Stimulated activated effector memory CD8-positive, alpha-beta T cell treated with anti-CD3 and anti-CD28 coated beads, Interleukin-12 subunit alpha, Interleukin-12 subunit beta, amount 100 ng/mL, for 72 hours (primary cell): Measurements from ENCODE around the gene PARD3B.

ENCODE experiments used
- ATAC-seq: fragments of 150-1000 bp; cut with Tn5 transposase; 2 replicates; pipeline ENCODE4 v1.10.0; 2021
- DNase-seq, 2 donors: peaks; one replicate each; pipeline ENCODE4 v3.0.0; 2021 to 2022; ENCODE audit warnings: low spot score in 2 of 2
- H3K27ac Mint-ChIP-seq: one replicate; pipeline ENCODE4 v1.8.0; 2022; ENCODE audit warnings: mild to moderate bottlenecking, mixed read lengths
- H3K36me3 Mint-ChIP-seq: one replicate; pipeline ENCODE4 v1.8.0; 2022; ENCODE audit warnings: mild to moderate bottlenecking, mixed read lengths
- H3K4me1 Mint-ChIP-seq: one replicate; pipeline ENCODE4 v1.8.0; 2022; ENCODE audit warnings: mixed read lengths
- H3K4me3 Mint-ChIP-seq: one replicate; pipeline ENCODE4 v1.8.0; 2022; ENCODE audit warnings: mild to moderate bottlenecking, mixed read lengths
- H3K9me3 Mint-ChIP-seq: one replicate; pipeline ENCODE4 v1.8.0; 2022; ENCODE audit warnings: mixed read lengths

The PARD3B gene

DNA sequence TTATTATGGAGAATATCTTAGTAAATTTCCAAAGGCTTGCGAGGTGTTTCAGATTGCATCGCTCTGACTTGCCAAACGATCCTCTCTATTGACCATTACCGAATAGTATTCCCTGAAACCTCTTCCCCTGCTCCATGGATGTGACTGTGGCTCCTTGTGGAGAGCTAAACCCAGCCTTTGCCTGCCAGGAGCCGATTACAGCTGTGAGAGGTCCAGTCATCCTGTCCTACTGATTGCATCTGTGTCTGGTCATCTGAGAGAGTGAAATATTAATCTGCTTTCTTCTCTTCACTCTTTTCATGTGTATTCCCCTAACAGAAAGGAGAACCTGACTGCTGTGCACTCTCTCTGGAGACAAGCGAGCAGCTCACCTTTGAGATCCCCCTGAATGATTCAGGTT is 613.1 kb downstream of the PARD3B start:
- Mint-ChIP-seq H3K27ac (no peak overlapping the region), H3K9me3 (no peaks in the 10 kb centered on the region), H3K4me1 (no peaks in the 10 kb centered on the region), H3K36me3 (no peaks in the 10 kb centered on the region), H3K4me3 (no peak overlapping the region)
- ATAC-seq (no peak), DNase-seq (no peak)

DNA sequence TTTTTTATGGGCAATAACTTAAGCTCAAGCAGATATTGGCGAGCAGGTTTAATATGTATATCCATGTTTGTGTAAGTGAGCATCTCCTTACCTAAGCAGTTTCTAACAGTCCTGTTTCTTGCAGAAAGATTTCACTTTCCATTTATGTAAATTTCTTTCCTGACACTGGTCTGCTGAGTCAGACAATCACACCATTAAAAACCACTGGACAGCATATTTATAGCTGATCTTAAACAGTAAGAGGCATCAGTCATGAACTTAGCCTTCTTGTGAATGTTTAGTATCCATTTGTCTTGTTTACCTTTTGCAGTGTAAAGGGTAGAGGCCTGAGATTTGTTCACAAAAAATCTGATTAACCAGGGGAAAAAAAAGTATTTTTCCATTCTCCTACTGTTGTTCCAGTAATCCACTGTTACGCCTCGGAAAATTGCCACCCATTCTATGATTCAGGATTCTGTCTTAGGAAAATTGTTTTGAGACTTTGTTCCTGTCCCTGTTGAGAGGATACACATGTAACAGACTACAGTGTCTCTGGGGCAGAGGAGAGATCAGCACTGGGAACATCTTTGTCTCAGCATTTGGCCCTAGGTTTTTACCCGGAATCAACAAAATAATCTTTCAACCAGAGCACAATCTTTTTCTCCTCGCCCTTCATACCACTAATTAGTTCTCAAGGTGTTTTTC is 616.0 kb downstream of the PARD3B start:
- DNase-seq (no peak), ATAC-seq (no peak)
- Mint-ChIP-seq H3K4me3 (no peak overlapping the region), H3K4me1 (no peaks in the 10 kb centered on the region), H3K9me3 (no peaks in the 10 kb centered on the region), H3K27ac (no peak overlapping the region), H3K36me3 (no peaks in the 10 kb centered on the region)

DNA sequence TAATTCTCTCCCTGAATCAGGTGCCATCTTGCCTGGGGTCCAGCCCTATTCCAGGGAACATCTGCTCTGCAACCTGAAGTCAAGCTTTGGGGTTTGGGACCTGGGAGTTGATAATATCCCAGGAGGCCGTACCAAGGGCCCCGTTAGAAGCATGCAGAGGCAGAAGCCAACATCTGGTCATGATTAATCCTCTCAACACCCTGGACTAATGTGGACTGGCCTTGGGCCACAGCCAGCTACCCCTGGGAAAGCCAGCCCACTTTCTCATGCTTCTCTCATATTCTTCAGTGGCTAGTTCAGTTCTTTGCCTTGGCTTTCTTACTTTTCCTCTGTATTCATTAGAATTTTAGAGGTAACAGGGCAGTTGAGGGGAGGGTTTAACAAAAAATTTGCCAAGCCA is 621.5 kb downstream of the PARD3B start:
- peaks cover 4% of the 10 kb centered on the region for H3K4me1 Mint-ChIP-seq
- no peak overlapping the region for H3K27ac Mint-ChIP-seq
- no peak overlapping the region for H3K4me3 Mint-ChIP-seq
- DNase-seq (no peak), ATAC-seq (no peak)
- H3K36me3 Mint-ChIP-seq, result no peaks in the 10 kb centered on the region
- peaks cover 2% of the 10 kb centered on the region for H3K9me3 Mint-ChIP-seq

DNA sequence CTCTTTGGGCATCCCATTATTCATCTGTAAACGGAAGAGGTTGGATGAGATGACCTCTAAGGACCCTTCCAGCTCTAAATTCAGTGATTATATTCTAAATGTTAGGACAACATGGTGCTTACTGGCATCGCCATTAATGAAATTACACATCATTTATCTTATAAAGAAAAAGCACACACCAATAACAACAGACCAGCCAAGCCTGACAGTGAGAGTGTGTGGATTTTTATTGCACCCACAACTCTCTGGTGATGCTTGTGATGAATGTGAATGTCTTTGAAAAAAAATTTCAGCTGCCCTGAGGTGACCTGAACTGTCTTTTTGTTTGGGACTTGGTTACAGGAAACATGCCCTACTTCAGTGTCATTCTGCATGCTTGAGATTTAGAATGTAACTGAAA is 623.7 kb downstream of the PARD3B start:
- Mint-ChIP-seq H3K4me3 (no peak overlapping the region), H3K36me3 (no peaks in the 10 kb centered on the region), H3K9me3 (peaks cover 2% of the 10 kb centered on the region), H3K27ac (no peak overlapping the region), H3K4me1 (peaks cover 4% of the 10 kb centered on the region)
- no peak for ATAC-seq
- DNase-seq, result no peak

DNA sequence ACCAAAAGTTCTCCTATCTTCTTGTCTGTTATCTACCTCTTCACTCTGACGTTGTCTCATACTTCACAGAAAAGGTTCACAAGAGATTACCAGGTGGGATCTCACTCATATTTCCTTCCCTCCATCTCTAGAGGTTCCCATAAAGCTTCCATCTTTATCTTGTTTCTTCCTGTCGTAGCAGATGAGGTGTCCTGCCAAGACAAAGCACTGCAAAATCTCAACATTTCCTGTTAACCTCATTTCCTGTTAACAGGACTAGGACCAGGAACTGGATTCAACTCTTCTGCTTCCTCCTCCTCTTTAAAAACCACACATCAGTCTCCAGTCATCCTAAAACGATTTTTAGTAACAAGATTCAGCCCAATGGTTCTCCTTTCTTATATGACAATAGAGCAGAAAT is 624.2 kb downstream of the PARD3B start:
- H3K9me3 Mint-ChIP-seq, result peaks cover 2% of the 10 kb centered on the region
- DNase-seq (no peak), ATAC-seq (no peak)
- H3K4me1 Mint-ChIP-seq, result peaks cover 4% of the 10 kb centered on the region
- H3K4me3 Mint-ChIP-seq, result no peak overlapping the region
- no peak overlapping the region for H3K27ac Mint-ChIP-seq
- no peaks in the 10 kb centered on the region for H3K36me3 Mint-ChIP-seq

DNA sequence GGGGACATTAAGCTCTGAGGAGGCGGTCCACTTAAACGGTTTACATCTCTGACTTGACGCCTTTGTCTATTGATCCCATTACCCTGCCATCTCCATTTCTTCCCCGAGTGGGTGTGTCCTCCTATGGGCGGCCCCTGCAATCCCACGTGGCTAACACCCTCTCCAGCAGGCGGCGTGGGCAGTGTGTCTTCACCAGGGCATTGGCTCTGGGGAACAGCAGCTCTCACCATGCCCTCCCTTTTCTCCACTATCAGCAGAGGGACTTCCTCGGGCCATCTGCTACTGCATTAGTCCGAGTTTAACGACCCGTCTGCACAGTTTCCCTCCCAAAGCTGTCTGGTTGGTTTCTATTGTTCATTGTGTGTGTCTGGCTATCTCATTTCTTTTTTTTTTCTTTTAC is 625.1 kb downstream of the PARD3B start:
- Mint-ChIP-seq H3K9me3 (peaks cover 2% of the 10 kb centered on the region), H3K4me3 (no peak overlapping the region), H3K4me1 (peaks cover 4% of the 10 kb centered on the region), H3K27ac (no peak overlapping the region), H3K36me3 (no peaks in the 10 kb centered on the region)
- DNase-seq (no peak), ATAC-seq (no peak)

DNA sequence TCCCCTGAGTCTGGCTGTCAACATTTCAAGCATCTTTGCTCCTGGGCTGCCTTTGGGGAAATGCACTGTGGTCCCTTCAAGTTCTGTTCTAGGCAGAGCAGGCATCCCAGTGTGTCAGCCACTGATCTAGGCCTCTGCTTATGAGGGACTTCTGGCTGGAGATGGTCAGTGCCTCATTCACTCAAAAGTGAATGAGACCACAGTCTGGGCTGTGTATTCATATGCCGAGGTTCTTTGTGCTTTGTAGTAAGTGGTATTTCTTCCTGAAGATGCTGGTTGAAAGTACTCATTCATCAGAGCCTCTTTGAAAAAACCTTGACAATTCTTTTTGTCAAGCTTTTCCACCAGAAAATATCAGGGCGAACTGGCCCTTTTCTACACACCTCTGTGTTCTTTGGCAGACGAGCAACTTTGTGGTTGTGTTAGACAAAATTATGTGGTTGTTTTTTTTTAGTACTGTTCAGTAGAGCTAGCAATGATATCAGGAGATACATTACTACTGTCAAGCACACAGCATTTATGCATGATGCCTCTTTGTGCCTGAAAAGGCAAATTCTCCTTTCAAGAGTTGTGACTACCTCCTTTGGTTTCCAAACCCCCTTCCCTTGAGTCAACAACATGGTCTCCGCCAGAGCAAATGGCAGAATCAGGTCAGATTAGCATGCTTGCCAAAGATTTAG is 626.1 kb downstream of the PARD3B start:
- Mint-ChIP-seq H3K36me3 (no peaks in the 10 kb centered on the region), H3K27ac (no peak overlapping the region), H3K4me1 (peaks cover 4% of the 10 kb centered on the region), H3K9me3 (peaks cover 2% of the 10 kb centered on the region), H3K4me3 (no peak overlapping the region)
- DNase-seq (no peak), ATAC-seq (no peak)

DNA sequence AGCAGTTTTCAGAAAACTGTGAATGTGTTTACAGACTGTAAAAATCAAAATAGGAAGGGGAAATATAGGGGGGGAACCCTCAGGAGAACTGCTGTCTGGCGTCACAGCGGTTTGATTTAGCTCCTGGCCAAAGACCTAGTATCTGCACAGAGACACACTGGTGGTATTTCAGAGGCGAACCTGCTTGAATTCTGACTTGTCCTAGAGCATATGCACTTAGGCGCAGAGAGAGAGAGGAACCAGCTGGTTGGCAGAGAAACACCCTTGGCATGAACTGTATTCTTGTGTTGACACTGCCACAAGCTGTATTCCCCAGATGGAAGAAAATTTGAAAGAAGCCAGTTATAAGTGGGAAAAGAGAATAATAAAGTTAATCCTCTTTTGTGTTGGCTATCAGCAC is 630.6 kb downstream of the PARD3B start:
- Mint-ChIP-seq H3K36me3 (no peaks in the 10 kb centered on the region), H3K4me1 (no peaks in the 10 kb centered on the region), H3K4me3 (no peak overlapping the region), H3K27ac (no peak overlapping the region), H3K9me3 (no peaks in the 10 kb centered on the region)
- ATAC-seq (no peak), DNase-seq (no peak)

DNA sequence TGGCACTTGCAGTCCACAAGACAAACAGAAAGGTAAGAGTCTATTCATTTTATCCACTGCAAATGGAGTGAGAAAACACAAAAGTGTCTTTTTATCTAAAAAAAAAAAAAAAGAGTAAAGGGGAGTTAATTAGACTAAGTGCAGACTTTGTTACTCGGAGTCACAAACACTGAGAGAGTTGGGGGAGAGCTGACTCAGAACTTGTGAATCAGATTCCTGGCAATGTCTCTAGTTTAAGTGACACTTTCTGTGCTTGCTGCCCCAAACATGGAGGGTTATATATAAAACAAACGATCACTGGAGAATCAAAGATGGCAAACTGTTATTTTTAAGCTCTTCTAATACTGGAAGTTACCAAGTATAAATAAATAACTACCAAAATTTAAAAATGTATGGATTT is 631.3 kb downstream of the PARD3B start:
- no peak overlapping the region for H3K27ac Mint-ChIP-seq
- no peaks in the 10 kb centered on the region for H3K4me1 Mint-ChIP-seq
- H3K36me3 Mint-ChIP-seq, result no peaks in the 10 kb centered on the region
- no peak overlapping the region for H3K4me3 Mint-ChIP-seq
- DNase-seq (no peak), ATAC-seq (no peak)
- no peaks in the 10 kb centered on the region for H3K9me3 Mint-ChIP-seq

DNA sequence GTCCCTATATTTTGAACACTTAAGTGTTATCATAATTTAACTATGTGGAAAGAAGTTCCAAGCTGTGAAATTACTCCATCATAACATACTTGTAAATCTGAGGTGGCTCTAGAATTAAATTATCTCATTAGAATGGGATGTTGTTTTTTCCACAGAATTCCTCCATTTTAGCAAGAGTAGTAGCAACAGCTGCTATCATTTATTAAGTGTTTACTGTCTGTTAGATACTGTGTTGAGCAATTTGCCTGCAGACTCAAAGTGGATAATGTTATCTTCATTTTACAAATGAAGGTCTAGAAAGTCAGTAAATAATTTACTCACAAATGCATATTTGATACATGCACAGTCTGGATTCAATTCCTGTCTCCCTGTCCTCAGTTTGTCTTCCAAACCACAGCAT is 632.3 kb downstream of the PARD3B start:
- Mint-ChIP-seq H3K9me3 (no peaks in the 10 kb centered on the region), H3K27ac (no peak overlapping the region), H3K36me3 (no peaks in the 10 kb centered on the region), H3K4me3 (no peak overlapping the region), H3K4me1 (no peaks in the 10 kb centered on the region)
- ATAC-seq (no peak), DNase-seq (no peak)

DNA sequence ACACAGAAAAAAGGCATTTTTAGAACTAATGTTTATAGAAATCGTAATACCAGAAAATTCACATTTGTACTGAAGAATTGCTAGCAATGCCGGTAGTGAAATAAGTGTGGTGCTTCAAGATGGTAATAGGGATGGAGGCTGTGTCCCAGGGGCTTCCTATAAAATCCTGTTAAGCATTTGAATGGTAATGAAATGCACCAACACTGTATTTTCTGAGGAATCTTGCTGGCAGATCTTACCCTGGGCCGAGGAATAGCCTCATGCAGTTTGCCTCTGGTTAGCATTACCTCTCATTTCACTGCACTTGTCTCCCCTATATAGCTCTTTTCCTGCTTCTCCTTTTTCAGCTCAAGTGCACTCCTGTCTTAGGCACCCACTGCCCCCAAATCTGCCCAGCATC is 635.5 kb downstream of the PARD3B start:
- Mint-ChIP-seq H3K36me3 (no peaks in the 10 kb centered on the region), H3K4me1 (no peaks in the 10 kb centered on the region), H3K9me3 (peaks cover 2% of the 10 kb centered on the region), H3K27ac (no peak overlapping the region), H3K4me3 (no peak overlapping the region)
- no peak for ATAC-seq
- no peak for DNase-seq

DNA sequence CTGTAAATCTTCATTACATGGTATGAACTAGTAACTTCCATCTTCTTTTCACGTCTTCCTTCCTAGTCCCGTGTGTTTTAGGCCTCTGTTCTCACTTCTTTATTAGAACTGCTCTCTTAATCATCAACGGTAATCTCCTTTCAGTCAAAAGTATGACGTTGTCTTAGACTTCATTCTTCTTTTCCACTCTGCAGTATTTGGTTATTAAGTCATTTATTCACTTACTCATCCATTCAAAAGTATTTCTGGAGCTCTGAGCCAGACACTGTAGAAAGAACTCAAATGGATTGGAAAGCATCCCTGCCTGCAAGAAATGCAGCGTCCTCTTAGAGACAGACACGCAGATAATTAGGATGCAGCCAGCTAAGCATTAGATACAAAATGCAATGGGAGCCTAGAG is 642.5 kb downstream of the PARD3B start:
- DNase-seq (no peak), ATAC-seq (no peak)
- H3K9me3 Mint-ChIP-seq, result peaks cover under 1% of the 10 kb centered on the region
- H3K27ac Mint-ChIP-seq, result no peak overlapping the region
- H3K4me3 Mint-ChIP-seq, result no peak overlapping the region
- H3K36me3 Mint-ChIP-seq, result no peaks in the 10 kb centered on the region
- no peaks in the 10 kb centered on the region for H3K4me1 Mint-ChIP-seq

DNA sequence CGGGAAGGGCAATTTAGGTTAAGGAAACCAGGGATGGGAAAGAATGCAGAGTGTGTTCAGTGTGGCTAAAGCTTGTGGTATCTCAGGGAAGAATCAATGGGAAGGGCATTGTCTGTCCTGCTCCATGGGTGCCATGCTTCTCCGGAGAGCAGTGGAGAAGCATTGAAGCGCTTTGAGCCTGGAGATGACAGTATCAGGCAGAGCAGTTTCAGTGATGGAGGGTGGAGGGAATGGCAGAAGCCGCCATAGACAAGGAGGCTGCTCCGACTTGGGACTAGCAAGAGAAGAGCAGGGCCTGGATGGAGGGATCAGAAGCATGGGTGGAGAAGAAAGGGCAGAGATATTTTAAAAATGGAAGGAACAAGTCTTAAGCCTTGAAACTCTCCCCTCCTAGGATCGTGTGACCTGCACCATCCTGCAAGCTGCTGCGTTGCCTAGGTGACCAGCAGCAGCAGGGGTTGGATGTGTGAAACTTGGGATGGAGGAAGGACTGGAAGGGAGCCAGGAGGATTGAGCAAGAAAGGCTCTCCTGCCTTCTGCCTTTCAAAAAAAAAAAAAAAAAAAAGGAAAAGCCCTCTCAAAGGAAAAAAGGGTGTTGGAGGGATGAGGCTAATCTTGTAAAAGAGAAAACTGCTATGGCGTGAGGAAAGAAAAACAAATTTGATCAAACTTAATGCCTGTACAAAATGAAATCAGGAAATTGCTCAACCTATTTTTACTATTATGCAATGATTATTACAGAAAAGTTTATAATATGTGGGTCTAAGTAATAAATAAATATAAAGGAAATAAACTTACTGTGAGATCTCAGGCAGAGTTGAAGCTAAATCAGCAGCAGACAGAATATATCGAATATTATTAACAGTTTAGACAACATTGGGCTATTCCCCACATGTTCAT is 643.2 kb downstream of the PARD3B start:
- no peak for ATAC-seq
- H3K4me1 Mint-ChIP-seq, result no peaks in the 10 kb centered on the region
- no peak for DNase-seq
- H3K9me3 Mint-ChIP-seq, result no peaks in the 10 kb centered on the region
- H3K36me3 Mint-ChIP-seq, result no peaks in the 10 kb centered on the region
- H3K27ac Mint-ChIP-seq, result no peak overlapping the region
- H3K4me3 Mint-ChIP-seq, result no peak overlapping the region

DNA sequence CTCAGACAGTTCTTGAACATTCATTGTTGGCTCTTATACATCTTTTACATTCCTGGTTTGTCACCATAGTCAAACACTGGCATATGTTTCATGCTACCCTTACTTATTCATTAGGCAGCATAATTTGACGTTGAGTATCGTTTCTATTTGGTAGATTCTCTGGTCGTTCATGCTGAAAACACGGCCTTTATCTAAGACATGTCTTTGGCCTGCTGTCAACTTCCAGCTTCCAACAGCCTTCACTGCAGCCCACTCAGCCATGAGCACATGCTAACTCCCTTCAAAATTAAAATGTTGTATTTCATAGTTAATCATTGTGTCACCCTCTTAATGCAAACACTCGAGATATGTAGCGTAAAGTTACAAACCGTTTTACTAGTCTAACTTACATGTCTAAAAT is 644.0 kb downstream of the PARD3B start:
- no peak overlapping the region for H3K4me3 Mint-ChIP-seq
- no peak overlapping the region for H3K27ac Mint-ChIP-seq
- ATAC-seq (no peak), DNase-seq (no peak)
- no peaks in the 10 kb centered on the region for H3K36me3 Mint-ChIP-seq
- H3K4me1 Mint-ChIP-seq, result no peaks in the 10 kb centered on the region
- H3K9me3 Mint-ChIP-seq, result no peaks in the 10 kb centered on the region

DNA sequence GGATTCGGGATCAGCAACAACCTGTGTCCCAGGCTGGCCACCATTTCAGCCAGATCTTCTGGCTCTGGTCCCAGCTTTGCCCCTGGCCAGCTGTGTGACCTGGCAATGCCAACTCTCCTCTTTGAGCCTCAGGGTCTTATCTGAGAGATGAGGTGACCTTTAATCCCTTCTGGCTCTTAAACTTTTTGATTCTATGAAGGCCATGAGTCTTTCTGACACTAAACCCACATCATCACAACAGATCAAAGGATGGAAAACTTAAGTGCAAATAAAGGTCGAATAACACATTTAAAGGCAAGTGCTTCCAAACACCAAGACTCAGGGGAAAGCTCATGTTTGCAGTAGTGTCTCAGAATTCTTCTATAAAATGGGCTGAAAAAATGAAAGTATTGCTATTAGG is 645.3 kb downstream of the PARD3B start:
- Mint-ChIP-seq H3K36me3 (no peaks in the 10 kb centered on the region), H3K27ac (no peak overlapping the region), H3K4me3 (no peak overlapping the region)

More for the DNA sequence above, 645.3 kb downstream of the PARD3B start:
- Mint-ChIP-seq H3K4me1 (no peaks in the 10 kb centered on the region), H3K9me3 (no peaks in the 10 kb centered on the region)
- DNase-seq, result no peak
- ATAC-seq, result no peak
